NCI-H1092 treated with DMSO at 0.1 percent for 48 hours (cell line): ENCODE data around the gene IFNGR1.

Source experiments
- DNase-seq: peaks from one replicate; lab custom pipeline; 2025; lab: John Stamatoyannopoulos, UW

IFNGR1 gene

GRCh38 chr6:137149035-137149393 lies 70.2 kb downstream of the IFNGR1 start:
- no peak for DNase-seq

- DNase-seq, result no peak
These were observed 70.7 kb downstream of the IFNGR1 start for GRCh38 chr6:137148306-137149034.
